ENCODE measurements around the gene PGGHG. TPM values are rescaled to one million over a fixed set of nuclear protein-coding genes. Genes with fewer than 3 reads are reported as not detected.

The PGGHG gene
- total RNA-seq, 4 donors from 2014 or later, result 3.8 to 26.9 (median 12.5) TPM

DNA sequence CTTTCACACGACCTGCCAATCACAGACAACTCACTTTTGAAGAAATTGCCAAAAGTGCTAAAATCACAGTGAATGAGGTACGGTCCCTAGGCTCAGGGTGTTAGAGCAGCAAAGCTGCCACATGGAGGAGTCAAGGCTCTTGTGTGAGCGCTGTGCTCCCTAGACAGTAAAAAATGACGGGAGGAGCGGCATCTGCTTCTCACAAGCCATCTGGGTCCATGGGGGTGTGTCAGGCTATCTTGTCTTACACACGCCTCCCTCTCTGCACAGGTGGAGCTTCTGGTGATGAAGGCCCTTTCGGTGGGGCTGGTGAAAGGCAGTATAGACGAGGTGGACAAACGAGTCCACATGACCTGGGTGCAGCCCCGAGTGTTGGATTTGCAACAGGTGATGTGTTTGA lies 37.4 kb upstream of the PGGHG start:
- TF ChIP-seq, protein P1, sequence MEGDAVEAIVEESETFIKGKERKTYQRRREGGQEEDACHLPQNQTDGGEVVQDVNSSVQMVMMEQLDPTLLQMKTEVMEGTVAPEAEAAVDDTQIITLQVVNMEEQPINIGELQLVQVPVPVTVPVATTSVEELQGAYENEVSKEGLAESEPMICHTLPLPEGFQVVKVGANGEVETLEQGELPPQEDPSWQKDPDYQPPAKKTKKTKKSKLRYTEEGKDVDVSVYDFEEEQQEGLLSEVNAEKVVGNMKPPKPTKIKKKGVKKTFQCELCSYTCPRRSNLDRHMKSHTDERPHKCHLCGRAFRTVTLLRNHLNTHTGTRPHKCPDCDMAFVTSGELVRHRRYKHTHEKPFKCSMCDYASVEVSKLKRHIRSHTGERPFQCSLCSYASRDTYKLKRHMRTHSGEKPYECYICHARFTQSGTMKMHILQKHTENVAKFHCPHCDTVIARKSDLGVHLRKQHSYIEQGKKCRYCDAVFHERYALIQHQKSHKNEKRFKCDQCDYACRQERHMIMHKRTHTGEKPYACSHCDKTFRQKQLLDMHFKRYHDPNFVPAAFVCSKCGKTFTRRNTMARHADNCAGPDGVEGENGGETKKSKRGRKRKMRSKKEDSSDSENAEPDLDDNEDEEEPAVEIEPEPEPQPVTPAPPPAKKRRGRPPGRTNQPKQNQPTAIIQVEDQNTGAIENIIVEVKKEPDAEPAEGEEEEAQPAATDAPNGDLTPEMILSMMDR (IDR thresholded peaks at IDR 0.05; ENCODE audit: low read depth), result no peak

DNA sequence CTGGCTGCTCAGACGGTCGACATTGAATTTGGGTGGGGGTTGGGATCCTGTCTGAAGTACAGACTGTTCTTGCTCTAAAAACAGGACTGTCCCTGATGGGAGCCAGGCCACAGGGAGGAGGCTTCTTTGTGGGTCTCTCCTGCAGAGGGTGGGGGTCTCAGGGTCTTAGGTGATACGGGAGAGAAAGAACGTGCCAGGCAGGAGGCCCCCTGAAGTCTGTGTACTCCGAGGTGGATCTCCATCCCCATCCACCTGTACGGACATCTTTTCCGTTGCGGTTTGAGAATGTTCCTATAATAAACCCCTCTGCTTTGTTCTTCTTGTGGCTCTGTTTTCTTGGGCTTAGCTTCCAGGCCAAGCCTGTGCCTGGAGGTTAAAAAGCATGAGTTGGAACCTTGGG lies 36.3 kb upstream of the PGGHG start:
- TF ChIP-seq, protein P1 (IDR thresholded peaks at IDR 0.05; ENCODE audit: low read depth), result no peak

DNA sequence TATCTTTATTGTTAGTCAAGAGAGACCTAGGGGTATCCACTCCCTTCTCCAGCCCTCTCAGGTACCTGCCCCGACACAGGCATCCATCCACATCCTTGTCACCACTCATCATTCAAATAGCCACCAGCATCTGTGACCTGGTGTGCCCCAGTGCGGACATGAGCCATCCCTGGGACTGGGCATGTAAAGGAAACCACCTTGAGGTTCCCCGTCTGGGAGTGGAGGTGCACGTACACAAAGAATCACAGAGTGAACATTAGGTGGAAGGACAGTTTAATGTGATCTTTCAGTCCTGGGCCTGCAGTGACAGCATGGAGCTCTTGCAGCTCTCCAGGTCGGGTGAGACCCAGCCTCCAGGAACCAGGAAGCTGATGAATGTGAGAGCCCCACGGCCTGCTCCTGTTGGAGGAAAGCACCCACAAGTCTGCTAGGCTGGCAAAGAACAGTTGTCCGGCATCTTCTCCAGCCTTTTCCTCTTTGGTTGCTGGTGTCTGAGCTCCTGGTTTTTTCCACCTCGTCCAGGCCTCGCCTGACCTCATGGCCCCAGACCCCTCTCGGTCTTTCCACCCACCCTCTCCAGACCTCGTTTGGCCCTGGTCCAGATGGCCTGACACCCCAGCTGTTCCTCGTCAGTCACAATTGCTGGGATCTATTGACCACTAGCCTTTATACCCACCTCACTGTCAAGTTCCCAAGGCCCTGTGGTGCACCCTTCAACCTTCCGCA lies 35.6 kb upstream of the PGGHG start:
- TF ChIP-seq, protein P1 (IDR thresholded peaks at IDR 0.05; ENCODE audit: low read depth), result no peak

DNA sequence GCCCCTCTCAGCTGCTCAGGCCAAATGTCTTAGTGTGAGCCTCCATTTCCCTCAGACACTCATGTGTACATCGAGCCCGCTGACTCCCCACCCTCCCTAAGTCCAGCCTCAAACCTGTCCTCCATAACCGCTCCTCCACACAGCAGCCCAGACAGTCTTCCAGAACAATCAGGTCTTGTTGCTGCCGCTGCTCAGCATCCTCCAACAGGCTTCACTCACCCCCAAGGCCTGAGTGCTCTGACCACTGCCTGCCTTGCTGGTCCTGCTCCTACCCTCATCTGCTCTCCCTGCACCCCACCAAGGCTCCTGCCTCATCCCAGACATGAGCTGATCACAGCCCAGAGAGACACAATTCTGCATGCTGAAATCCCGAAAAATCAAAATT lies 35.0 kb upstream of the PGGHG start:
- TF ChIP-seq, protein P1 (IDR thresholded peaks at IDR 0.05; ENCODE audit: low read depth), result no peak

- TF ChIP-seq, protein P1 (IDR thresholded peaks at IDR 0.05; ENCODE audit: low read depth), result no peak
Measured at GRCh38 chr11:255176-255575, 33.8 kb upstream of the PGGHG start.

GRCh38 chr11:255816-256215 lies 33.1 kb upstream of the PGGHG start:
- TF ChIP-seq, protein P1 (IDR thresholded peaks at IDR 0.05; ENCODE audit: low read depth), result no peak

DNA sequence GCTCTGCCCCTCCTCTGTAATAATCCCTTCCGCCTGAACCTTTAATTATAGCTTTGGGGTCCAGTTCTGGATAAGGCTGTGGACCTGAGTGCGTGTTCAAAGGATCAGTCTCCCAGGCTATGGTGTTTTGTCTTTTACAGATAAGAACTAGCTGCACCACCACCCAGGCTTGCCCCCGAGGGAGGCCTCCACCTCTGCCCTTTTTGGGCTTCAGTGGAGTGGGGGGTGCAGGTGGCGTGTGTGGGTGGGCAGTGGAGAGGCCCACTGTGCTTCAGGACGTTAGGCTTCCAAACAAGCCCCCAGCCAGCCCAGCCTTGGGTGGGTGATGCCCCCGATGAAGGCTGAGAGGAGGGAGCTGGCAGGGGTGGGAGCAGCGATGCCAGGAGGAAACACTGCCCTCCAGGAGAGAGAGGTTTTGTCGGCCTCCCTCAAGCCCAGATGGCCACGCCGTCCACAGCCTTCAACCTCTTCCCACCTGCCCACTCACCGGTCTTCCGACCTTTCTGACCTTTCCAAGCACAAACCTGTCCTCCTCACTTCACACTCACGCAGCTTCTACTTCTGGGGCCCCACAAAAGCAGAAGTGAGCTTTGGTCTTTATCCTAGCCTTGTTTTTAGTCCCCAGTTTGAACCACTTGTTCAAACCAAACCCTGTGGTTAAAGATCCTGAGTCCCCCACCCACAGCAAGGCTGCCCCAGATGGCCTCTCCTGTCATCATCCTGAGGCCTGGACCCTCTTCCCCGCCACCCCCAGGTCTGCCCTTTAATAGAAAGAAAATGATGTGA lies 31.8 kb upstream of the PGGHG start:
- TF ChIP-seq, protein P1 (IDR thresholded peaks at IDR 0.05; ENCODE audit: low read depth), result no peak
